HL-60/S4 treated with phorbol 12-myristate 13-acetate at 8.2 ng/mL for 4 days and 3 days (cell line): ENCODE data around the gene ZNF791.

ENCODE experiments used
- in situ Hi-C: fragments of 300-500 bp; cut with MboI; formaldehyde crosslinking; loops from 2 replicates; pipeline ENCODE4 v1.15.0; 2022; ENCODE audit warnings: low sequenced_read_pairs

The ZNF791 gene

DNA sequence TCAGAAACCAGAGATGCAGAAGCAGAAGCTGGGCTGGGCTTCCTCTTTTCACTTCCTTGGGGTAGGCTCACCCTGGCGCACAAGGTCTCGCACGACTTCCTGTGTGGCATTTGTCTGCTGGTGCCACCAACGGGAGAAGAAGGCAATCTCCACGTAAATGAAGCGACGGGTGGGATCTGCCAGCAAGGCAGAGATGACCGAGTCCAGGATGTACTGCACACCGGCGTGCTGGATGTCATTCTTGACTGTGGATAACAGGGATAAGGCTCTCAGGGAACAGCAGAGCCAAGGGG is 54.5 kb downstream of the ZNF791 start:
- in situ Hi-C loops, result loop anchor here (25.0 kb wide), 1 partner anchor 1078 kb away; the partner anchor contains the start of genes ACP5 and ZNF627

DNA sequence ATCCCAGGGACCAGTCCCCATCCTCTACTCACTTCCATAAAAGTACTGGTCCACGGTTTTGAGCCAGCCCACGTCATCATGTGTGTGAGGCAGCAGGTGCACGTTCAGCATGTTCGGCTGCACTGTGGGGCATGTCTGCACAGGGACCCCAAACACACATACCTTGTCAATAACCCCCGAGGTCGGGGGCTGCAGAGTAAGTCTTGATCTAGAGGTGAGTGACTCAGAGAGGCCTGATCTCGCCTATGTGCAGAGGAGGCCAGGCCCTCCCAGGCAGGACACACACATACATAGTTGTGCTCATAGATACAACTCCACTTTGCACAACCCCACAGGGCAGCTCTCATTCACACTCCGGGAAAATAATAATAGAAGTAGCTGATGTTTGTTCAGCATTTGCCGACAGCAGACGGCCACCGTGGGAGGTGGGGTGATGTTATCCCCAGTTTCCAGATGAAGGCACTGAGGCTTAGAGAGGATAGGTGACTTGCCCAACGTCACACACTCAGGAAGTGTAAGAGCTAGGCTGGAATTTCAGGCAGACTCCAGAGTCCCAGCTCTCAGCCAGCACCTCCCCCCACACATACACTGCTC is 55.0 kb downstream of the ZNF791 start:
- in situ Hi-C loops, result loop anchor here (25.0 kb wide), 1 partner anchor 1078 kb away; the partner anchor contains the start of genes ACP5 and ZNF627

DNA sequence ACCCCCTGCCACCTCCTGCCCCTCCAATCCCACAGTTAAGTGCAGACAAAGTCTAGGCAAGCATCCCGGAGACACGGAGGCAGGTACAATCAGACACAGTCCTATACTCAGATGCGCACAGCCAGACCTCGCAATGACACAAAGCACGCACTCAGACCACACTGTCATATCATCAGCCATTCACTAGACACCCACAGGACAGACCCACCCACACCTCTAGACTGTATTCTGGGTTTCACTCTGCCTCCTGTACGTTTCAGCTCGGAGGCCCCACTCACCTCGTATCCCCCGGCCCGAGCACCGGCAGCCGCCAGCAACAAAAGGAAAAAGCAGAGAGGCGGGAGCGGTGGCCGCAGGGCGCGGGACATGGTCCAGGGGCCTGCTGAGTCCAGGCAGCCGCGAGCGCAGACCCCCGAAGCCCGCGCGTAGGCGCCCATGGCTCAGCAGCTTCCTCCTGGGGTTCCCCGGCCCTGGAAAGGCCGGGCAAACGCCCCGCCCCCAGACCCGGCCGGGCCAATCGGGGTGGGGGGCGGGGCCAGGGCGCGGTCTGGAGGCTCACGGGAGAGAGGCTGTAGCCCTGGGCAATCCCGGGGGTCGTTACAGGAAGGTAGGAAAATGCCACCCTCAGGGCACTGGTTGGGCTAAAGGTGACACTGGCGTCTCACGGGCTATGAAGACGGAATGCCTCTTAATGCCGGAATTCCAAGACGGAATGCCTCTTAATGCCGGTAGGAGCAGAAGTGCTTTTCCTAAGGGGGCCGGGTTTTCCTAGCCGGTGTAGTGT is 55.7 kb downstream of the ZNF791 start, which contains the start of the genes MAN2B1 and WDR83:
Gene MAN2B1 (minus strand): TSS at position 478 of the 784 bp plus-strand sequence. CDS start 41 bp downstream, at position 437.
Gene WDR83 (plus strand): TSS at position 543 of the 784 bp plus-strand sequence. CDS start 2,984 bp downstream, outside the sequence.
- in situ Hi-C loops, result loop anchor here (25.0 kb wide), 1 partner anchor 1079 kb away; the partner anchor contains the start of genes ACP5 and ZNF627

DNA sequence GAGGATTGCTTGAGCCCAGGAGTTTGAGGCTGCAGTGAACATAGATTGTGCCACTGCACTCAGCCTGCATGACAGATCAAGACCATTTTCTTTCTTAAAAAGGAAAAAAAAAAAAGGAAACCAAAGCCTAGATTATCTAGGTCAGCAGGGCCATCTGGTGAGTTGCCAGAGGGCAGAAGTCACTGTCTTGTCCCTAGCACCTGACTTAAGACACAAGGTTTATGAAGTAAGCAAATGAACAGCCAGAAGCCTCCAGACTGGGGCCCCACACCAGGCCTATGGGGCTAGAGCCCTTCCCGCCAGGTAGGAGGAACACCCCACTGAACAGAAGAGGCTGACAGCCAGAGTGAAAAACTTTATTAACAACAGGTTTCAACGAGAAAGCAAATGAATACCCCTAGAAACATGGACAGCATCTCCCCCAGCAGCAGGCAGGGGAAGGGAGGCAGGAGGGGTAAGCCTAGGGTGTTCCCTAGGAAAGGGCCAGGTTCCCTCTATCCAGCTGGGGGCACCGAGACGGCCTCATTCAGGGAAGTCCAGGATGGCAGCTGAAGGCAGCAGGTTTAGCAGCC is 57.1 kb downstream of the ZNF791 start:
- in situ Hi-C loops, result loop anchor here (25.0 kb wide), 1 partner anchor 1081 kb away; the partner anchor contains the start of genes ACP5 and ZNF627

DNA sequence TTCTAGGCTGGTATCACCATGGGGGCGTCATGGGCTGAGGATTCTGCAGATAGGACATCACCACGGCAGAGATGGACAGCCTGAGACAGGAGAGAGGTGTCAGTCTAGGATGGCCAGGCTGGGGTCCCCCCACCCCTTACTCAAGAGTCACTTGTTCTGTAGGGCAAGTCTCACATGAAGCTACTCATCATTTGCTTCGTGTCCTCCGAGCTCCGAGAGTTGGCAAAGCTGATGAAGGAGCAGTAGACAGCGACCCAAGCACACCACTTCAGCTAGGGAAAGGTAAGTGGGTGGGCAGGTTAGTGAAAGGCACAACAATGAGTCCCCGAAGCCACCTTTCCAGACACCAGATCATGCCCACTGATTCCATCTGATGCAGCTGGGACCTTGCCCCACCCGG is 57.6 kb downstream of the ZNF791 start:
- in situ Hi-C loops, result loop anchor here (25.0 kb wide), 1 partner anchor 1081 kb away; the partner anchor contains the start of genes ACP5 and ZNF627

DNA sequence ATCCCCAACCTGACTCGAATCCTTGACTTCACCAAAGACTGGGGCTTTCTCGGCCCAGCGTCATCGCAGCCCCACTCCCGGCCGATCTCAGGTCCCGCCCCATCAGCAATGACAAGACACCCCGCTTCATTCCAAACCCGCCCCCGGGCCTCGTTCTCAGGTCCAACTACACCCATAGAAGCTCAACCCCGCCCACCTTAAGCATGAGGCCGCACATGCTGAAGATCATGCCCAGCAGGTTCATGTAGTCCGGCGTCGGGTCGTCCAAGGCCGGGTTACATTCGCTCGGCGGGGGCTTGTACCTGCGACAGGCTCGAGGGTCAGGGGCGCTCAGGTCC is 58.2 kb downstream of the ZNF791 start:
- in situ Hi-C loops, result loop anchor here (25.0 kb wide), 1 partner anchor 1082 kb away; the partner anchor contains the start of genes ACP5 and ZNF627

DNA sequence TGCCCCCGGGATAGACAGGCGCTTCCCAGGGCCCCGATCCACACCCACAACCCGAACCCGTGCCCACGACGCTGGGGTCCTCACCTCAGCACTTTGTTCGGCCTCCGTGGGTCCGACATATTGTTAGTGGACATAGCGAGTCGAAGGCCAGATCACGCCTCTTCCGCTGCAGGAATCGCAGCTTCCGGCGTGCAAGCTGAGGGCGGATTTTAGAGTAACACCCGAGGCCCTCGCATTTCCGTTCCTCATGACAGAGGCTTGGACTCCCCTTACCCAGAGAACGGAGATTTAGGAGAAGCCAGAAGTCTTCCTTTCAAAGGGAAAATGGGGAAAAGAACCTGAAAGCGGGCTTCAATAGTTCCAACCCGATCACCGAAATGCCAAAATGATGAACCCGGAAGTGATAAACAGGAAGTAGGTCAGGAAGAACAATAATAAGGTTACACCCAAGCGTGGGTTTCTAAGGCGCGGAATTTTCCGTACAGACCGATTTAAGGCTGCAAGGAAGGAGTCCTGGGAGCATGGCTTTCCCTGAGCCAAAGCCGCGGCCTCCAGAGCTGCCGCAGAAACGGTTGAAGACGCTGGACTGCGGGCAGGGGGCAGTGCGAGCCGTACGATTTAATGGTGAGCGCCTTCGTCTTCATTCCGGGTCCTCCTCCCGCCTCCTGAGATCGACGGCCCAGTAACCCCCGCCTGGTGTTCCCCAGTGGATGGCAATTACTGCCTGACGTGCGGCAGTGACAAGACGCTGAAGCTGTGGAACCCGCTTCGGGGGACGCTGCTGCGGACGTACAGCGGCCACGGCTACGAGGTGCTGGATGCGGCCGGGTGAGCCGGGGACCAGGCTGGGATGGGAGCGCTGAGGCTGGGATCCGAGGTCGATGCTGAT is 58.8 kb downstream of the ZNF791 start:
- in situ Hi-C loops, result loop anchor here (10.0 to 25.0 kb wide), 2 partner anchors 105 to 1082 kb away; partner anchors contain the start of genes ACP5 and ZNF627

DNA sequence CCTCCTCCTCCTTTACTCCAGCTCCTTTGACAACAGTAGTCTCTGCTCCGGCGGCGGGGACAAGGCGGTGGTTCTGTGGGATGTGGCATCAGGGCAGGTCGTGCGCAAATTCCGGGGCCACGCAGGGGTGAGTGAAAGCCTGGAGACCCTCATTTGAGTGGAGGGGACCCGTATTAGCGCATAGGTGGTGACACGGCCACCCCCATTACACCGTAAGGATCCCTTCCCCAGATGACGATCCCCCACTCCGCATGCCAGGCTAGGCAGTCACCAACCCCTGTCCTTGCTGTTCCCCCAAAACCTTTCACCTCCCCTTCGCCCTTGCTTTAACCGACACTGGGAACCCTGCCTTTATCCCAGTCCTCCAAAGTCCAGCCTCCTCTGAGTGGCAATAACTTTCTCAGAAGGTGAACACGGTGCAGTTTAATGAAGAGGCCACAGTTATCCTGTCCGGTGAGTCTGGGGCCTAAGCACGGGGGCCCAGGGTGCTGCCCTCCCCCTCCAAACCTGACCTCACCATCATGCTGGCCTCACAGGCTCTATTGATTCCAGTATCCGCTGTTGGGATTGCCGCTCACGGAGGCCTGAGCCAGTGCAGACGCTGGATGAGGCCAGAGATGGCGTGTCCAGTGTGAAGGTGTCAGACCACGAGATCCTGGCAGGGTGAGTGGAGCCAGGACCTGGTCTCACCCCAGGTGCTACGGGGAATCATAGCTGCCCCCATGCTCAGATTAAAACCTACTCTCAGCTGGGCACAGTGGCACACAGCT is 59.6 kb downstream of the ZNF791 start:
- in situ Hi-C loops, result loop anchor here (10.0 to 25.0 kb wide), 2 partner anchors 106 to 1083 kb away; partner anchors contain the start of genes ACP5 and ZNF627

DNA sequence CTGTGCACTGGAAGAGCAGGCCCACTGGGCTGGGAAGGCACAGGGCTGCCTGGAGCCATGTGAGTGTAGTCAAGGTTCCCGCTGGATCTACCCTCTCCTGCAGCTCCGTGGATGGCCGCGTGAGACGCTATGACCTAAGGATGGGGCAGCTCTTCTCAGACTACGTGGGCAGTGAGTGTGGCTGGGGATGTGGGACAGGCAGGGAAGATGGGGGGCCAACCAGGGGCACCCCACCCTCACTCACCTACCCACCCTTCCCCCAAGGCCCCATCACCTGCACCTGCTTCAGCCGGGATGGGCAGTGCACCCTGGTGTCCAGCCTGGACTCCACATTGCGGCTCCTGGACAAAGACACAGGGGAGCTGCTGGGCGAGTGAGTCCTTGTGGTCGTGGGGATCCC is 62.0 kb downstream of the ZNF791 start:
- in situ Hi-C loops, result loop anchor here (10.0 to 25.0 kb wide), 2 partner anchors 108 to 1085 kb away; partner anchors contain the start of genes ACP5 and ZNF627

DNA sequence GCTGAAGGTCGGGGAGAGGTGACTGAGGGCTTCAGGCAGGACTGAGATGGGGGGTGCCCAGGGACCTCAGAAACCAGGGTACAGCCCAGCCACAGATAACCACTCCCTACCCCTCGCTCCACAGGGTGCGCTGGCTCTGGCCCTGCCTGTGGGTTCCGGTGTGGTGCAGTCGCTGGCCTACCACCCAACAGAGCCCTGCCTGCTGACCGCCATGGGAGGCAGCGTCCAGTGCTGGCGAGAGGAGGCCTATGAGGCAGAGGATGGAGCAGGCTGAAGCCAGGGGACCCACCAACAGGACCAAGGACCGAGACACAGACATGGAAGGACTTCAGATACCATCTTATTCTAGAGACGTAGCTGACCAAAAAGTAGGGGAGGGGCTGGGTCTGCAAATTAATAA is 64.7 kb downstream of the ZNF791 start:
- in situ Hi-C loops, result loop anchor here (10.0 kb wide), 1 partner anchor 111 kb away; no protein-coding TSS in a partner anchor

DNA sequence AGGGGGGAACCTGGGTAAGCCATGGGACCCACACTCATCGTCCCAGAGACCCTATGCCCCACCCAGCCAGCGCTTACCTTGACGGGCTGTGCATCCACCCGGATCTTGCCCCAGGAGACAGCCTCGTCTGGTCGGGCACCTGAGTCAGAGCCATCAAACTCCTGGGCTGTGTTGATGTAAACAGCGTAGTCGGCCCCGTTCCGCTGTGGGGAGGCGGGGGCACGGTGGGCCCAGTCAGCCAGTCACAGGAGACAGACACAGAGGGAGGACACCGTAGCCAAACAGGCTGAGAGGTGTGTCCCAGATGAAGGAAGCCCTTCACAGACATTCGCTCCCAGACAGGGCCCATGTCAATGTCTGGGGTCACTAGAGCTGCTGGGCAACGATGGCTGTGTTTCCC is 65.2 kb downstream of the ZNF791 start:
- in situ Hi-C loops, result loop anchor here (10.0 kb wide), 1 partner anchor 111 kb away; no protein-coding TSS in a partner anchor

DNA sequence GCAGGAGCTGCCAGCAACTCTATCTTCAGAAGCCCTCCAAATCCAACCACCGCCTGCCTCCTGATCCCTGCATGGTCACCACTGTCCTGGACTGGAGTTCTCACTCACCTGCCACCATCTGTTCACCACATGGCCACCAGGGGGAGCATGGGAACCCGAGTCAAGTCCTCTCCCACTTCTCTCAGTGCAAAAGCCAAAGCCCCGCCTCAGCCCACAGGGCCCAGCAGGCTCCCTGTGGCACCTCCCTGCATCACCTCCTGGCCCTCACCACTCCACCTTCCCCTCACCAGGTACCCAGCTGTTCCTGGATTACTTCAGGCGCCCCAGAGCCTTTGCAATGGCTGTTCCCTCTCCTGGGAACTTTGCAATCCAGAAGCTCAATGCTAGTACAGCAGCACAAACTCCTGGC is 65.7 kb downstream of the ZNF791 start:
- in situ Hi-C loops, result loop anchor here (10.0 kb wide), 1 partner anchor 112 kb away; no protein-coding TSS in a partner anchor

DNA sequence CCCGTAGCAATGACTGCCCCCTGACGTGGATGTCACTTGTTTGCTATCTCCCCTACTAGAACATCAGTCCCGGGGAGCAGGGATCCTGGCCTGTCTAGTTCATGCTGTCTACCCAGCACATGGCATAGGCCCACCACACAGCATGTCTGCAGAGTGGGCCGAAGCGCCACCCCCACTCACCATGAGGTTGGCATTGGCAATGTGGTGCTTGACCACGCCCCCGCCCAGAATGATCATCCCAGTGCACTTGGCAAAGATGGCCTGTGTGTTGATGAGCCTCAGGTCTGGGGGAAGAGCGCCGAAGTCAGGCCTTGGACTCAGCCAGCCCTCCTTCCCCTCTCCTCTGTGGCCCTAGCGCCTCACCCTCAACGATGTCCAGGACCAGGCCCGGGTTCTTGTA is 66.2 kb downstream of the ZNF791 start:
- in situ Hi-C loops, result loop anchor here (10.0 kb wide), 1 partner anchor 112 kb away; no protein-coding TSS in a partner anchor

DNA sequence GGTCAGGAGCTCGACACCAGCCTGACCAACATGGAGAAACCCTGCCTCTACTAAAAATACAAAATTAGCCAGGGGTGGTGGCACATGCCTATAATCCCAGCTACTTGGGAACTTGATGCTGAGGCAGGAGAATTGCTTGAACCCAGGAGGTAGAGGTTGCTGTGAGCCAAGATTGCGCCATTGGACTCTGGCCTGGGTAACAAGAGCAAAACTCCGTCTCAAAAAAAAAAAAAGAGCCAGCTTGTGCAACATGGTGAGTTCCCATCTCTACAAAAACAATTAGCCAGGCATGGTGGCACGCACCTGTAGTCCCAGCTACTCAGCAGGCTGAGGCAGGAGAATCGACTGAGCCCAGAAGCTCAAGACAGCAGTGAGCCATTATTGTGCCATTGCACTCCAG is 67.3 kb downstream of the ZNF791 start:
- in situ Hi-C loops, result loop anchor here (10.0 kb wide), 1 partner anchor 113 kb away; no protein-coding TSS in a partner anchor

DNA sequence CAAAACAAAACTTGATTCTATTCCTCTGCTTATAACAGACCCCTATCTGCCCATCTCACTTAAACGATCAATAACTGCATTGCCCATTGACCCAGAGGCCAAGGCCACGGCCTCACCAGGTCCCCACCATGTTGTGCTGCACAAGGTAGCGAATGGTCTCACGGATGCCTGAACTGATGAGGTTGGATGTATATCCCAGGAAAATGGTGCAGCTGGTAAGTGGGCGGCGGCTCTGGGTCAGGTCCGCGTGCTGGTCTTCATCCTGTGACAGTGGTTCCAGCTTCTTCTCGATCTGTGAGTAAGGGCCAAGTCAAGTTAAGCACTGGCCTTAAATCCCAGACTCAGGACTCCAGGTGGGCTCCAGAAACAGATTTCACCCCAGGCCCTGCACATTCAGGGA is 69.3 kb downstream of the ZNF791 start:
- in situ Hi-C loops, result no loop called here

DNA sequence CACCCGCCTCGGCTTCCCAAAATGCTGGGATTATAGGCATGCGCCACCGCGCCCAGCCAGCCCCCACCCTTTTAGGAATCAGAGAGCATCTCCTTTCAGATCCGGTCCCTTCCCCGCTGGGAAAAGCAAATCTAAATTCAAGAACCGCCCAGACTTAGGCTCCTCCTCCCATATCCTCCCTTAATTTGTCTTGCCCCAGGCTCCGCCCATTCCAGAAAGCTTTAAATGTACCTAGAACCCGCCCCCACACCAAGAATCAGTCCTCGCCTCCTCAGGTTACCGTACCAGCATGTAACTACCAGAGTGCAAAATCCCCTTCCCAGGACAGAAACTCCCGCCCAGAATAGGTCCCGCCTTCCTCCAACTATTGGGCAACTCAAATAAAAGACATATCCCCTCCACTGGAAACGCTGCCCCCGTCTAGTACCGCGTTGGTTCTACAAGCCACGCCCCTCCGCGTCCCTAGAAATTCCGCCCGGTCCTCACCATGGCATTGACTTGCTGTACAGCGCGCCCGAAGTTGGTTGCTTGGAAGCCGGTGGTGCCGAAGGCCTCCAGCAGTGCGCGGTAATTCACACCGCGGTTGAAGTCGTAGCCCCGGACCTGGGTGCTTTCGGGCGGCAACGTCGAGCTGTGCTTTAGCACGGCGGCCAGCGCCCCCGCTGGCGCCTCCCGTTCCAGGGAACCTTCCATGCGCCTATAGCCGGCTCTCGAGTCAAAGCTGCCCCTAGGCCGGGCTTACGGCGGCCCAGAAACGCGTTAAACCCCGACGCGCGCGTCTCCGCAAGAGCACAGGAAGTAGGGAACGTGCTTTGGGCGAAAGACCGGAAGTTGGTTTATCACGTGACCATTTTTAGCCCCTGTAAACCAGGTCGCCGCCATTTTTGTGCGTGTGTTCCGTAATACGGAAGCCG is 70.6 kb downstream of the ZNF791 start, which contains the start of gene DHPS:
Gene DHPS (minus strand): TSS at position 807 of the 914 bp plus-strand sequence. CDS start 114 bp downstream, at position 693.
- in situ Hi-C loops, result no loop called here
